Stimulated activated CD4-positive, alpha-beta T cell treated with anti-CD3 and anti-CD28 coated beads, TNF-alpha, amount 100 ng/mL, for 24 hours (primary cell): Measurements from ENCODE around the gene ESPL1.

Source experiments
- DNase-seq, 3 experiments: peaks; one replicate each; pipeline ENCODE4 v3.0.0-alpha.2; 2020; ENCODE audit warnings: low read depth in 3 of 3

Gene ESPL1

GRCh38 chr12:53231671-53231920, 36.5 kb upstream of the ESPL1 start:
- DNase-seq = no peak

DNA sequence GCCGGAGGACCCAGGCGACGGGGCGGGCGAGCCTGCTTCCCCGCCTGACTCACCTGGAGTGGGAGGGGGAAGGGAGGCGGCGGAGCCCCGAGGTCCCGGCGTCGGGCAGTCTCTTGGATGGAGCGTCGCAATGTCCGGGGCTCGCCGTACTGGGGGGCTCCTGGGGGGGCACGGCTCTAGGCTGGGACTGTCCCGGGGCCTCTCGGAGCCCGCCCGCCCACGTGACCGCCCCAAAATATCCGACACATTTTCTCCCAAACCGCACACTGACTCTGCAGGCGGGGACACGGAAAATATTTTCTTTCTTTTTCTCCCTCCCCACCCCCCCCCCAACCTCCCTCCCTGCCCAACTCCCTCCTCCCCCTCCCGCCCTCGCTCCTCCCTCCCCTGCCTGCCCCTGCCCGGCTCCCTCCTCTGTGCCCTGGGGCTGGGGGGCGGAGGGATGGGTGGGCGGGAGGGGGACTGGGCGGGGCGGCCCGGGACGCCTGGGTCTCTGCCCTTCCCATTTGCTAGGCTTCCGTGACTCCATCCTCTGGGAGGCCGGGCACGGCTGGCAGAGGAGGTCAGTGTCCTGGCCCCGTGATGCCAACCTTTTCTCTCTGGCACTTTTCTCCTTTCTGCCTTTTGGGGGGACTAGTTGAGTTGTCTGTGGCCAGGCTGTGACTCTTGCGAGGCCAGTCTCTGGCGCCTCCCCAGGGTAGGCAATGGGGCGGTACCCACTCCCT, 36.0 kb upstream of the ESPL1 start, which contains the start of gene RARG:
Gene RARG, minus strand, starts transcription at position 289 of the 725 bp plus-strand sequence. CDS start 4,664 bp downstream, outside the sequence.
- peak in 1 of 3 experiments; percentile 76 for DNase-seq

DNA sequence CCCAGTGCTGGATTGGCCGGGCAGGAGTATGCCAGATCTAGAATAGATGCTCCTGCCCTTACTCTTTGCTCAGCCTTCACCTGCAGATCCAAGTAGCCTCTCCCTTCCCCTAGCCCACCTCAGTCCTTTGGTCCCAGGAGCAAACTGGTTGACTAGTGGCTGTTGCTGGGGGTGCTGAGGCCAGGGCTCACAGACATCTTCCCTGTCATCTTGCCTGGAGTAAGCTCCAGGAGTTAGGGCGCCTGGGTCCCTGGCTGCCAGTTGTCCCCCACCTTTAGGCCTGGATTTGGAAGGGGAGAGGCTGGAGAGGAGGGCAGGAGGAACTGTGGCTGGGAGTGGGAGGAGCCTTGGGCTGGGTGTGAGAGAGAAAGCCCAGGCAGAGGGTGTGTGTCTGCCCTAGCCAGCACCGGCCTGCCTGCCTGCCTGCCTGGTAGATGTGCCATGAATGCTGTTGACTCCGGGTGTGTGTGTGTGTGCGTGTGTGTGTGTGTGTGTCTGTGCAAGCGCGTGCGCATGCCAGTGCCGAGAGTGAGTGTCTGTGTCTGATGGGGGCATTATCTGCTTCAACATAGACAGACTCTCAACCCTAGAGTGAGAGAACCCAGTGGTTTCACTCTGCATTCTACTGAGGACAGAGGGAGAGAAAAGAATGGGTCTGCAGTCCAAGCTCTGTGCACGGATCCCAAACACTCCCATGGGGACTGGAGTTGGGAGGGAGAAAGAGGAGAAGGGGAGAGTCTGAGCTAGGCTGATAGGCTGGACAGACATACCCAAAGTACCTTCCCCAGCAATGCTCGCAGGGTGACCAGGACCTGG, 35.2 kb upstream of the ESPL1 start:
- no peak for DNase-seq

- no peak for DNase-seq
Observed at GRCh38 chr12:53233671-53234121, 34.4 kb upstream of the ESPL1 start.

GRCh38 chr12:53234271-53234914, 33.7 kb upstream of the ESPL1 start:
- DNase-seq = no peak

GRCh38 chr12:53235164-53235563, 32.9 kb upstream of the ESPL1 start:
- DNase-seq = no peak

DNA sequence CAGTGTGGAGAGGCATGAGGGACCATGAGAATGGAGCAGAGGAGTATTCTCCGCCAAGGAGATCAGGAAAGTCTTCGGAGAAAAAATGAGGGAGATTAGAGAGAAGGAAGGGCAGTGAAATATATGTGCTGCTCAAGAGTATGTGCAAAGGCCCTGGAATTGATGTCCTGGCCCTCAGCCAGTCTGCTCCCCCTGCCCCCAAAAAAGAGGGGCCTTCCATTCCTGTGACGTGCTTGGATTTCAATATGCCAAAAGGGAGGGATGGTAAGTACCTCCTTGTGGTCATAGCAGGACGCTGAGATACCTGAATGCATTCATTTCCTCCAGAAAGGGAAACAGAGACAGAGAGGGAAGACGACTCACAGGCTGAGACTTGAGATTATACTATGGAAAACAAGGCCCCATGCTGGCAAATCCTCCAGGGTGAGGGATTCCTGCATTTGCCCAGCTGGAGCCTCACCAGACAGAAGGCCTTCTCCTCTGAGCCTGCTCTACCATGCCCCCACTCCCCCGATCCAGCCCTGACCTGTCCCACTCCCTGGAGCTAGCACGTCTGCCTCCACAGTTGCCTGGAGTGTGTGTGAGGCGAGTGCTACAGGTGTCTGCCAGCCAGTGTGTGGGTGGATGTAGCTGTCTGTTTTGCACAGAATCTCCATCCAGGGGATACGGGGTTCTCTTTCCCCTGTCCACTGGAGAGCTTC, 32.2 kb upstream of the ESPL1 start:
- no peak for DNase-seq

DNA sequence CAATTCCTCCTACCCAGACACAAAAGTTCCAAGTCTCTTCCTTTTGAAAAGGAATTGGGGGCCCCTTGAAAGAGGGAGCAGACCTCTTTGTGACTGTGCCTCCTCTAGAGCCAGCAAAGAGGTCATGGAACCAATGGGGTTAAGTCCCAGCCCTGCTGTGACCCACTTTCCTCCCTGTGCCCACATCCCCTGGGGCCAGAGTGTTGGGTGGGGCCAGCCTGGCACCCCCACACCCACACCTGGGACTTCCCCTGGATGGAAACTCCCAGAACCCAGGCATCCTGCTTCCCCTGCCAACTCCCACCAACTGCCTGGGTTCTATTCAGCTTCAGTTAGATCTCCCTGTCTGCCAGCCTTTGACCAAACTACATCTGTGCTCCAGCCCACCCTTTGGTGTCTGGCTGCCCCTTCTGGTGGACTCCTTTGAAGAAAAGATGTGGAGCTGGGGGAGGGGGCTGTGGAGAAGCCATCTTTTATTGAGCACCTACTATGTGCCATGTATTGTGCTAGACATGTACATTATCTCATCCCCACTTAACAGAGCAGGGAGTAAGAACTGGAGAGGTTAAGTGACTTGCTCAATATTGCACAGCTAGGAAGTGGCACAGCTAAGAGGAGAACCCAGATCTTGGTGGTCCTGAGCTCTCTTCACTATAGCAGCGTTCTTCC, 31.5 kb upstream of the ESPL1 start:
- no peak for DNase-seq

GRCh38 chr12:53239643-53240258, 28.3 kb upstream of the ESPL1 start:
- no peak for DNase-seq

- DNase-seq = no peak
Observed at GRCh38 chr12:53241623-53242412, 26.3 kb upstream of the ESPL1 start.

GRCh38 chr12:53244337-53244736, 23.8 kb upstream of the ESPL1 start:
- DNase-seq = no peak

DNA sequence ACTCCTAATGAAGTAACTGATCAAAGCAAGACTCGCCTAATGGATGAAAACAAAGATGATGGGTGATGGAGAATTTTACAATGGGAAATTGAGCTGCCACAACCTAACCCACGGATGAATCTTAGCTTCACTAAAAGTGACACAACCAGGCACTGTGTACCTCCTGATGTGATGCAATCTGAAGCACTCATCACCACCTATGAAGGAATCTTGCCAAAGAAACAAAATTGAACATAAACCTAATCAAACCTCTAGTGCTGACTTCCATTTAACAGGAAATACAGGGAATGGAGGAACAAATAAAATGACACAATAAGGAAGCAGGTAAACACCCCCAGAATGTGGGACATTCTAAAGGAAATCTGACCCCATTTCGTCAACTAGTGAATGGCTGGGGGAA, 22.8 kb upstream of the ESPL1 start:
- DNase-seq = no peak

DNA sequence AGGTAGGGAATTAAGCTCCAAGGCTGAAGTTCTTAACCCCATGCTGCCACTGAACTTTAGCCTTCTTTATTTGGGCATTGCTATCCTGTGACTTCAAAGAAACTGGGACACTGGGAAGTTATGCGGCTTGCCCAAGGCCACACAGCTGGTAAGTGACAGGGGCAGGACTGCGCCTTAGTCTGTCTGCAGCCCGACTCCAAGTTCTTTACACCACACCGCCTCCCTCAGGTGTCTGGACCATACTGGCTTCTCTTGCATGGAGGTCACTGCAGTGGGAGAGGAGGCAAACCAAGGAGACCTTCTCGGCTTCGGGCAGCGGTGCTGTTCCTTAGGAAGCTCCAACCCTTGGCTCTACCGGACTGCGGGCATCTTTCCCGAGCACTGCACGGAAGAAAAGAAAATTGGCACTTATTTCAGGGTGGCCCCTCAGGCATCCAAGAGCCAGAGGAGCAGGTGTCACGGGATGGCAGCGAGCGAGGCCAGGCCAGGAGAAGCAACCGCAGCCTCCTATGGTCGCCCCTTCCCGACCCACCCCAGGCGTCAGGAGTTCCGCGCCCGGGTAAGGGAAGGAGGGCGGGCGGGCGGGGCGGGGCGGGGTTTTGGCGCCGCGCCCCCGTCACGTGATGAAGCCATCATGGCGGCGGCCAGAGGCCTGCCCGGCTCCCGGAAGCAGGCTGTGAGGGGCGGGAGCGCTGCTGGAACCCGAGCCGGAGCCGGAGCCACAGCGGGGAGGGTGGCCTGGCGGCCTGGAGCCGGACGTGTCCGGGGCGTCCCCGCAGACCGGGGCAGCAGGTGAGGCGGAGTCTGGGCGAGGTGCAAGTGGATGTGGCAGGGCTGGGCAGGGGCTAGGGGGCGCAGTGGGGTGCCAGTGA, 16.4 kb upstream of the ESPL1 start:
- peak in 2 of 3 experiments; percentile 45 to 69 for DNase-seq

GRCh38 chr12:53252349-53252916, 15.7 kb upstream of the ESPL1 start:
- no peak for DNase-seq

DNA sequence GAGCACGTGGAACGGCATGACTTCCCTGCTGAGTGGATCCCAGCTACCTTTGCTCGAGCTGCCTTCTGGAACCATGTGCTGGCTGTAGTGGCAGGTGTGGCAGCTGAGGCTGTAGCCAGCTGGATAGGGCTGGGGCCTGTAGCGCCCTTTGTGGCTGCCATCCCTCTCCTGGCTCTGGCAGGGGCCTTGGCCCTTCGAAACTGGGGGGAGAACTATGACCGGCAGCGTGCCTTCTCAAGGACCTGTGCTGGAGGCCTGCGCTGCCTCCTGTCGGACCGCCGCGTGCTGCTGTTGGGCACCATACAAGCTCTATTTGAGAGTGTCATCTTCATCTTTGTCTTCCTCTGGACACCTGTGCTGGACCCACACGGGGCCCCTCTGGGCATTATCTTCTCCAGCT, 14.8 kb upstream of the ESPL1 start:
- no peak for DNase-seq

GRCh38 chr12:53254816-53255545, 13.1 kb upstream of the ESPL1 start:
- no peak for DNase-seq

GRCh38 chr12:53255996-53256395, 12.1 kb upstream of the ESPL1 start:
- no peak for DNase-seq
